ENCODE results near the gene TENT4A. TPM values are rescaled to one million over a fixed set of nuclear protein-coding genes. Genes with fewer than 3 reads are reported as not detected.

TENT4A gene
- total RNA-seq, 3 donors from 2014 or later (not counting 1 experiment from before 2014, with no cell fraction given): 36.0 to 65.6 (median 44.9) TPM

GRCh38 chr5:6727231-6727630 is 14.0 kb downstream of the TENT4A start:
- Mint-ChIP-seq H3K27me3 (ENCODE audit: low read depth in 2 of 2) (no peaks in the 10 kb centered on the region), H3K9me3 (no peaks in the 10 kb centered on the region), H3K4me3 (no peak overlapping the region), H3K36me3 (no peaks in the 10 kb centered on the region), H3K27ac (no peak overlapping the region), H3K4me1 (peaks cover 65 to 68% of the 10 kb centered on the region in 2 donors)
- WGBS (ENCODE audit: insufficient coverage): 96% methylated on average over 8 of the region's 8 CpGs
- intact Hi-C loops (cut with micrococcal nuclease): no loop called here
- no peak overlapping the region for H3K4me3 ChIP-seq (ENCODE audit: low read length)
- H3K27me3 ChIP-seq (ENCODE audit: control insufficient read depth, insufficient read depth, low read length): no peaks in the 10 kb centered on the region
- no peaks in the 10 kb centered on the region for H3K36me3 ChIP-seq (ENCODE audit: control insufficient read depth, insufficient read depth, low read length)
- peaks cover 28% of the 10 kb centered on the region for H3K4me1 ChIP-seq (ENCODE audit: control insufficient read depth, insufficient read depth, low read length)
- no peak for ATAC-seq
- no peak for DNase-seq
- H3K9me3 ChIP-seq (ENCODE audit: control insufficient read depth, insufficient read depth, low read length): no peaks in the 10 kb centered on the region
- no peak for TF ChIP-seq CTCF (IDR thresholded peaks at IDR 0.05)
- H3K27ac ChIP-seq (ENCODE audit: low read length): no peak overlapping the region

- peaks cover 26% of the 10 kb centered on the region for H3K4me1 ChIP-seq (ENCODE audit: control insufficient read depth, insufficient read depth, low read length)
- intact Hi-C loops (cut with micrococcal nuclease): no loop called here
- H3K4me3 ChIP-seq (ENCODE audit: low read length): no peak overlapping the region
- 87% methylated on average over 16 of the region's 17 CpGs for WGBS (ENCODE audit: insufficient coverage)
- TF ChIP-seq CTCF (IDR thresholded peaks at IDR 0.05): no peak
- Mint-ChIP-seq H3K27me3 (ENCODE audit: low read depth in 2 of 2) (no peaks in the 10 kb centered on the region), H3K4me1 (peaks cover 65 to 66% of the 10 kb centered on the region in 2 donors), H3K4me3 (peak overlapping the region; percentile 26), H3K27ac (peak overlapping the region; percentile 50 to 69), H3K9me3 (no peaks in the 10 kb centered on the region), H3K36me3 (no peaks in the 10 kb centered on the region)
- DNase-seq (no peak), ATAC-seq (no peak)
- H3K27ac ChIP-seq (ENCODE audit: low read length): no peak overlapping the region
- no peaks in the 10 kb centered on the region for H3K9me3 ChIP-seq (ENCODE audit: control insufficient read depth, insufficient read depth, low read length)
- no peaks in the 10 kb centered on the region for H3K27me3 ChIP-seq (ENCODE audit: control insufficient read depth, insufficient read depth, low read length)
- no peaks in the 10 kb centered on the region for H3K36me3 ChIP-seq (ENCODE audit: control insufficient read depth, insufficient read depth, low read length)
Observed at GRCh38 chr5:6728011-6728794, 15.0 kb downstream of the TENT4A start.

- no peaks in the 10 kb centered on the region for H3K9me3 Mint-ChIP-seq
- no peak for DNase-seq
- H3K4me1 Mint-ChIP-seq: peaks cover 65 to 66% of the 10 kb centered on the region in 2 donors
- no peaks in the 10 kb centered on the region for H3K36me3 ChIP-seq (ENCODE audit: control insufficient read depth, insufficient read depth, low read length)
- peak overlapping the region; percentile 29 to 74 for H3K27ac Mint-ChIP-seq
- intact Hi-C loops (cut with micrococcal nuclease): no loop called here
- peaks cover 20% of the 10 kb centered on the region for H3K4me1 ChIP-seq (ENCODE audit: control insufficient read depth, insufficient read depth, low read length)
- no peak for TF ChIP-seq CTCF (IDR thresholded peaks at IDR 0.05)
- no peaks in the 10 kb centered on the region for H3K27me3 ChIP-seq (ENCODE audit: control insufficient read depth, insufficient read depth, low read length)
- WGBS (ENCODE audit: insufficient coverage): no CpG with 5 or more reads among the region's 1 CpG
- H3K36me3 Mint-ChIP-seq: no peaks in the 10 kb centered on the region
- ATAC-seq: no peak
- no peaks in the 10 kb centered on the region for H3K9me3 ChIP-seq (ENCODE audit: control insufficient read depth, insufficient read depth, low read length)
- H3K27ac ChIP-seq (ENCODE audit: low read length): no peak overlapping the region
- no peak overlapping the region for H3K4me3 Mint-ChIP-seq
- H3K4me3 ChIP-seq (ENCODE audit: low read length): no peak overlapping the region
- H3K27me3 Mint-ChIP-seq (ENCODE audit: low read depth in 2 of 2): no peaks in the 10 kb centered on the region
Observed at GRCh38 chr5:6728795-6729183, 15.6 kb downstream of the TENT4A start.
